H9 (cell line): ENCODE results near the gene MAT2A. TPM values are rescaled to one million over a fixed set of nuclear protein-coding genes. Genes with fewer than 3 reads are reported as not detected.

Experiments
- DNase-seq: peaks from one replicate; pipeline ENCODE4 v3.0.0-alpha.2; 2017
- H2AFZ ChIP-seq: one replicate; pipeline ENCODE4 v1.6.1; 2013; ENCODE audit warnings: mild to moderate bottlenecking, low read length, control low read depth, moderate library complexity
- H2AK5ac ChIP-seq: 2 replicates; pipeline ENCODE4 v1.6.1; 2013; ENCODE audit warnings: low read length, control low read depth, mixed read lengths; ENCODE audit not compliant: insufficient read length
- H2BK120ac ChIP-seq: one replicate; pipeline ENCODE4 v1.6.1; 2013; ENCODE audit warnings: low read depth, mild to moderate bottlenecking, low read length, control low read depth, inconsistent platforms; ENCODE audit not compliant: poor library complexity, severe bottlenecking
- H2BK12ac ChIP-seq: 2 replicates; pipeline ENCODE4 v1.6.1; 2013; ENCODE audit warnings: low read length, control low read depth, mixed read lengths, low read depth; ENCODE audit not compliant: insufficient read length
- H2BK15ac ChIP-seq: 2 replicates; pipeline ENCODE4 v1.6.1; 2013; ENCODE audit warnings: low read depth, low read length, control low read depth
- H2BK20ac ChIP-seq: one replicate; pipeline ENCODE4 v1.6.1; 2013; ENCODE audit warnings: low read depth, mild to moderate bottlenecking, low read length, control low read depth, inconsistent platforms; ENCODE audit not compliant: poor library complexity, severe bottlenecking
- H2BK5ac ChIP-seq: 2 replicates; pipeline ENCODE4 v1.6.1; 2013; ENCODE audit warnings: low read length, control low read depth, mixed read lengths; ENCODE audit not compliant: insufficient read length
- H3K14ac ChIP-seq: 2 replicates; pipeline ENCODE4 v1.6.1; 2013; ENCODE audit warnings: low read length, control low read depth; ENCODE audit not compliant: insufficient read depth
- H3K18ac ChIP-seq: 2 replicates; pipeline ENCODE4 v1.6.1; 2013; ENCODE audit warnings: low read depth, mild to moderate bottlenecking, mixed read lengths, low read length, control low read depth; ENCODE audit not compliant: insufficient read length
- H3K23ac ChIP-seq: 2 replicates; pipeline ENCODE4 v1.6.1; 2013; ENCODE audit warnings: low read length, control low read depth, mixed read lengths, low read depth; ENCODE audit not compliant: insufficient read length
- H3K23me2 ChIP-seq: 2 replicates; pipeline ENCODE4 v1.6.1; 2013; ENCODE audit warnings: low read depth, mild to moderate bottlenecking, mixed read lengths, low read length, control low read depth; ENCODE audit not compliant: insufficient read length, poor library complexity, severe bottlenecking
- H3K27ac ChIP-seq: 2 replicates; pipeline ENCODE4 v1.5.1; 2013; ENCODE audit warnings: low read length, control low read depth, mixed read lengths, low read depth; ENCODE audit not compliant: insufficient read length
- H3K27me3 ChIP-seq: 2 replicates; pipeline ENCODE4 v1.6.1; 2013; ENCODE audit warnings: low read length, control low read depth, inconsistent platforms; ENCODE audit not compliant: insufficient read depth
- H3K4ac ChIP-seq: 2 replicates; pipeline ENCODE4 v1.6.1; 2013; ENCODE audit warnings: low read depth, mild to moderate bottlenecking, control low read depth, inconsistent platforms, low read length, moderate library complexity
- H3K4me1 ChIP-seq: 2 replicates; pipeline ENCODE4 v1.6.1; 2013; ENCODE audit warnings: low read length, control low read depth, inconsistent platforms; ENCODE audit not compliant: insufficient read depth
- H3K4me2 ChIP-seq: 2 replicates; pipeline ENCODE4 v1.6.1; 2013; ENCODE audit warnings: low read length, control low read depth, mixed read lengths; ENCODE audit not compliant: insufficient read length, insufficient read depth
- H3K56ac ChIP-seq: 2 replicates; pipeline ENCODE4 v1.6.1; 2013; ENCODE audit warnings: low read depth, mild to moderate bottlenecking, mixed read lengths, low read length, control low read depth; ENCODE audit not compliant: insufficient read length
- H3K79me1 ChIP-seq: 2 replicates; pipeline ENCODE4 v1.6.1; 2013; ENCODE audit warnings: low read depth, mild to moderate bottlenecking, moderate library complexity, low read length, control low read depth, inconsistent platforms; ENCODE audit not compliant: insufficient read depth, poor library complexity, severe bottlenecking
- H3K79me2 ChIP-seq: 2 replicates; pipeline ENCODE4 v1.6.1; 2013; ENCODE audit warnings: low read length, control low read depth, inconsistent platforms; ENCODE audit not compliant: insufficient read depth
- H3K9ac ChIP-seq: 2 replicates; pipeline ENCODE4 v1.6.1; 2013; ENCODE audit warnings: low read length, control low read depth, mixed read lengths; ENCODE audit not compliant: insufficient read length; ENCODE audit errors: extremely low read depth
- H3K9me3 ChIP-seq: one replicate; pipeline ENCODE4 v1.6.1; 2013; ENCODE audit warnings: low read depth, low read length, inconsistent platforms; ENCODE audit not compliant: control insufficient read depth
- H3T11ph ChIP-seq: one replicate; pipeline ENCODE4 v1.6.1; 2013; ENCODE audit warnings: mild to moderate bottlenecking, low read length, control low read depth, inconsistent platforms
- H4K20me1 ChIP-seq: one replicate; pipeline ENCODE4 v1.6.1; 2013; ENCODE audit not compliant: control insufficient read depth, insufficient read length, insufficient read depth
- H4K5ac ChIP-seq: 2 replicates; pipeline ENCODE4 v1.6.1; 2013; ENCODE audit warnings: low read depth, mild to moderate bottlenecking, mixed read lengths, low read length, control low read depth; ENCODE audit not compliant: insufficient read length
- H4K8ac ChIP-seq: replicated peaks from 2 replicates; pipeline ENCODE4 v1.6.1; 2013; ENCODE audit warnings: low read length, control low read depth, mixed read lengths, low read depth; ENCODE audit not compliant: insufficient read length
- H4K91ac ChIP-seq: 2 replicates; pipeline ENCODE4 v1.6.1; 2013; ENCODE audit warnings: low read depth, mild to moderate bottlenecking, moderate library complexity, mixed read lengths, low read length, control low read depth; ENCODE audit not compliant: insufficient read length
- H3K27ac Mint-ChIP-seq, 3 experiments: 2 replicates in 2 of 3; 3 replicates in 1 of 3; pipeline ENCODE4 v1.8.0; 2020 to 2021; ENCODE audit warnings: mixed read lengths in 3 of 3, mild to moderate bottlenecking in 1 of 3, moderate library complexity in 1 of 3
- H3K27me3 Mint-ChIP-seq: 2 replicates; pipeline ENCODE4 v1.8.0; 2021; ENCODE audit warnings: low read depth, mild to moderate bottlenecking, moderate library complexity, mixed read lengths
- H3K36me3 Mint-ChIP-seq, 3 experiments: 2 replicates in 2 of 3; 3 replicates in 1 of 3; pipeline ENCODE4 v1.8.0; 2020 to 2021; ENCODE audit warnings: low read depth in 3 of 3, mixed read lengths in 3 of 3; ENCODE audit not compliant: insufficient read depth in 1 of 3
- H3K4me1 Mint-ChIP-seq, 2 experiments: 2 replicates each; pipeline ENCODE4 v1.8.0; 2020; ENCODE audit warnings: mixed read lengths in 2 of 2
- H3K4me3 Mint-ChIP-seq, 2 experiments: 2 replicates in 1 of 2; 3 replicates in 1 of 2; pipeline ENCODE4 v1.8.0; 2020 to 2021; ENCODE audit warnings: mild to moderate bottlenecking in 2 of 2, mixed read lengths in 2 of 2, moderate library complexity in 1 of 2
- H3K9me3 Mint-ChIP-seq, 2 experiments: 2 replicates in 1 of 2; 3 replicates in 1 of 2; pipeline ENCODE4 v1.8.0; 2020; ENCODE audit warnings: mild to moderate bottlenecking in 2 of 2, mixed read lengths in 2 of 2, moderate library complexity in 1 of 2
- CTCF ChIP-seq: fragments of 200-600 bp; sonication (generic); conservative IDR thresholded peaks from 3 replicates; pipeline ENCODE4 v1.8.0; 2021; ENCODE audit warnings: antibody characterized with exemption, mild to moderate bottlenecking
- WGBS: extraction: QIAGEN DNeasy Blood & Tissue Kit; methylation state at CpG from one replicate; pipeline ENCODE4 v1.1.7; 2013; ENCODE audit warnings: missing lambda C conversion rate, low lambda C conversion rate, mixed read lengths; ENCODE audit not compliant: insufficient read length; ENCODE audit errors: extremely low coverage; 5-methylcytosine and 5-hydroxymethylcytosine counted together
- total RNA-seq: library from RNA; stranded (reverse); gene quantifications from 2 replicates; pipeline ENCODE4 v1.2.1, GENCODE V29; 2021

The MAT2A gene
- total RNA-seq, 1 experiment from 2014 or later = 459 TPM

GRCh38 chr2:85566265-85566664 lies 27.3 kb downstream of the MAT2A start:
- no peaks in the 10 kb centered on the region for H3K79me1 ChIP-seq
- H2AK5ac ChIP-seq = no peak overlapping the region
- peaks cover 68% of the 10 kb centered on the region for H3K27me3 Mint-ChIP-seq
- no peaks in the 10 kb centered on the region for H3K23me2 ChIP-seq
- H4K20me1 ChIP-seq = no peaks in the 10 kb centered on the region
- no peak for DNase-seq
- H3K23ac ChIP-seq = no peak overlapping the region
- H2BK5ac ChIP-seq = no peak overlapping the region
- no peaks in the 10 kb centered on the region for H3K79me2 ChIP-seq
- no peak overlapping the region for H3K18ac ChIP-seq
- H3K14ac ChIP-seq = no peak overlapping the region
- TF ChIP-seq CTCF = no peak
- H3K9me3 ChIP-seq = no peaks in the 10 kb centered on the region
- no peak overlapping the region for H3K9ac ChIP-seq
- H3K4me2 ChIP-seq = no peak overlapping the region
- no peak overlapping the region for H2BK120ac ChIP-seq
- H3K4me1 Mint-ChIP-seq = peaks cover 0 to 3% of the 10 kb centered on the region in 2 experiments; a peak in 1 of 4 replicates
- no peak overlapping the region for H4K8ac ChIP-seq
- H3K27me3 ChIP-seq = no peaks in the 10 kb centered on the region; the same call in 1 of the 2 replicates
- H3T11ph ChIP-seq = no peak overlapping the region
- no peak overlapping the region for H2AFZ ChIP-seq
- WGBS = no CpG with 5 or more reads among the region's 4 CpGs
- no peak overlapping the region for H3K27ac Mint-ChIP-seq
- H3K36me3 Mint-ChIP-seq = no peaks in the 10 kb centered on the region
- no peak overlapping the region for H3K4me3 Mint-ChIP-seq
- no peak overlapping the region for H3K4ac ChIP-seq
- H3K27ac ChIP-seq = no peak overlapping the region
- no peak overlapping the region for H4K91ac ChIP-seq
- H2BK12ac ChIP-seq = no peak overlapping the region
- H2BK20ac ChIP-seq = no peak overlapping the region
- no peaks in the 10 kb centered on the region; a peak in 1 of 5 replicates for H3K9me3 Mint-ChIP-seq
- H3K56ac ChIP-seq = no peak overlapping the region
- no peak overlapping the region for H4K5ac ChIP-seq
- H2BK15ac ChIP-seq = no peak overlapping the region
- no peaks in the 10 kb centered on the region for H3K4me1 ChIP-seq
